SU-DHL-6 (cell line): Measurements from ENCODE around the gene STXBP5L.
"Not testable (repeated sequence)": the region's sequence is repeated elsewhere in the genome, so short reads cannot be mapped to it uniquely, and the experiment has no call there.

Experiments used
- H2AFZ ChIP-seq: fragments of 200-600 bp; sonication (generic); 2 replicates; pipeline ENCODE4 v1.6.1; 2014; ENCODE audit warnings: low read depth, mild to moderate bottlenecking, moderate library complexity, mixed read lengths, antibody characterized with exemption, low read length; ENCODE audit not compliant: severe bottlenecking
- H3F3A ChIP-seq: fragments of 200-600 bp; shearing (Covaris generic); 2 replicates; pipeline ENCODE4 v1.6.0; 2016; ENCODE audit warnings: antibody characterized with exemption, mild to moderate bottlenecking; ENCODE audit not compliant: insufficient read depth
- H3K27ac ChIP-seq: fragments of 200-600 bp; sonication (generic); 2 replicates; pipeline ENCODE4 v1.5.1; 2016; ENCODE audit warnings: low read depth, mild to moderate bottlenecking, low read length, moderate library complexity, mixed read lengths
- H3K27me3 ChIP-seq: fragments of 200-600 bp; sonication (generic), shearing (Covaris generic); 2 replicates; pipeline ENCODE4 v1.6.0; 2014; ENCODE audit warnings: mild to moderate bottlenecking, low read length
- H3K36me3 ChIP-seq: fragments of 200-600 bp; sonication (generic); 2 replicates; pipeline ENCODE4 v1.6.1; 2014; ENCODE audit warnings: mild to moderate bottlenecking, low read length, mixed read lengths
- H3K4me2 ChIP-seq: fragments of 300-600, 200-600 bp; shearing (Covaris generic), sonication (generic); 2 replicates; pipeline ENCODE4 v1.6.0; 2014; ENCODE audit warnings: low read length, low read depth, mild to moderate bottlenecking; ENCODE audit not compliant: poor library complexity, severe bottlenecking
- H3K4me3 ChIP-seq: fragments of 200-600 bp; sonication (generic); 2 replicates; pipeline ENCODE4 v1.5.1; 2014; ENCODE audit warnings: antibody characterized with exemption, low read length, mild to moderate bottlenecking, mixed read lengths; ENCODE audit not compliant: insufficient read depth, poor library complexity, severe bottlenecking
- H3K79me2 ChIP-seq: fragments of 200-600 bp; sonication (generic); 2 replicates; pipeline ENCODE4 v1.6.1; 2014; ENCODE audit warnings: mild to moderate bottlenecking, low read length, moderate library complexity; ENCODE audit not compliant: insufficient read depth
- H3K9ac ChIP-seq: fragments of 200-600 bp; sonication (generic); 2 replicates; pipeline ENCODE4 v1.7.0; 2014; ENCODE audit warnings: mild to moderate bottlenecking, low read length
- H3K9me2 ChIP-seq: fragments of 200-600 bp; sonication (generic); replicated peaks from 2 replicates; pipeline ENCODE4 v1.6.1; 2014; ENCODE audit warnings: low read length; ENCODE audit not compliant: insufficient read depth
- H3K9me3 ChIP-seq: fragments of 200-600 bp; sonication (generic); 2 replicates; pipeline ENCODE4 v1.6.1; 2014; ENCODE audit warnings: low read length, mixed read lengths; ENCODE audit not compliant: insufficient read depth
- H4K20me1 ChIP-seq: fragments of 200-600 bp; sonication (generic); 2 replicates; pipeline ENCODE4 v1.6.1; 2014; ENCODE audit warnings: low read depth, mild to moderate bottlenecking, antibody characterized with exemption, low read length, moderate library complexity, mixed read lengths
- EZH2phosphoT487 ChIP-seq: fragments of 200-600 bp; sonication (generic), shearing (Covaris generic); conservative IDR thresholded peaks from 2 replicates; pipeline ENCODE4 v1.6.1; 2018; ENCODE audit warnings: mild to moderate bottlenecking, antibody characterized with exemption, low read length, moderate library complexity, mixed read lengths
- TF ChIP-seq, protein P1 (sequence below): fragments of 200-600 bp; sonication (generic); IDR thresholded peaks from one replicate; pipeline ENCODE4 v1.5.1; 2017; ENCODE audit warnings: antibody characterized with exemption, mild to moderate bottlenecking, low read length, moderate library complexity; ENCODE audit not compliant: insufficient read depth, poor library complexity, severe bottlenecking

STXBP5L gene

GRCh38 chr3:121362035-121362734, 454.2 kb downstream of the STXBP5L start:
- H4K20me1 ChIP-seq: no peaks in the 10 kb centered on the region
- TF ChIP-seq, protein P1, sequence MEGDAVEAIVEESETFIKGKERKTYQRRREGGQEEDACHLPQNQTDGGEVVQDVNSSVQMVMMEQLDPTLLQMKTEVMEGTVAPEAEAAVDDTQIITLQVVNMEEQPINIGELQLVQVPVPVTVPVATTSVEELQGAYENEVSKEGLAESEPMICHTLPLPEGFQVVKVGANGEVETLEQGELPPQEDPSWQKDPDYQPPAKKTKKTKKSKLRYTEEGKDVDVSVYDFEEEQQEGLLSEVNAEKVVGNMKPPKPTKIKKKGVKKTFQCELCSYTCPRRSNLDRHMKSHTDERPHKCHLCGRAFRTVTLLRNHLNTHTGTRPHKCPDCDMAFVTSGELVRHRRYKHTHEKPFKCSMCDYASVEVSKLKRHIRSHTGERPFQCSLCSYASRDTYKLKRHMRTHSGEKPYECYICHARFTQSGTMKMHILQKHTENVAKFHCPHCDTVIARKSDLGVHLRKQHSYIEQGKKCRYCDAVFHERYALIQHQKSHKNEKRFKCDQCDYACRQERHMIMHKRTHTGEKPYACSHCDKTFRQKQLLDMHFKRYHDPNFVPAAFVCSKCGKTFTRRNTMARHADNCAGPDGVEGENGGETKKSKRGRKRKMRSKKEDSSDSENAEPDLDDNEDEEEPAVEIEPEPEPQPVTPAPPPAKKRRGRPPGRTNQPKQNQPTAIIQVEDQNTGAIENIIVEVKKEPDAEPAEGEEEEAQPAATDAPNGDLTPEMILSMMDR: no peak
- no peak for TF ChIP-seq EZH2phosphoT487
- H3K9ac ChIP-seq: no peak overlapping the region
- H3K36me3 ChIP-seq: no peaks in the 10 kb centered on the region
- H3K79me2 ChIP-seq: no peaks in the 10 kb centered on the region
- H3K4me3 ChIP-seq: no peak overlapping the region
- no peak overlapping the region for H3K4me2 ChIP-seq
- H3K9me3 ChIP-seq: no peaks in the 10 kb centered on the region; the same call in 1 of the 2 replicates
- no peak overlapping the region for H3K27ac ChIP-seq
- no peak overlapping the region for H2AFZ ChIP-seq
- no peaks in the 10 kb centered on the region for H3K9me2 ChIP-seq
- H3K27me3 ChIP-seq: no peaks in the 10 kb centered on the region
- no peaks in the 10 kb centered on the region for H3F3A ChIP-seq

DNA sequence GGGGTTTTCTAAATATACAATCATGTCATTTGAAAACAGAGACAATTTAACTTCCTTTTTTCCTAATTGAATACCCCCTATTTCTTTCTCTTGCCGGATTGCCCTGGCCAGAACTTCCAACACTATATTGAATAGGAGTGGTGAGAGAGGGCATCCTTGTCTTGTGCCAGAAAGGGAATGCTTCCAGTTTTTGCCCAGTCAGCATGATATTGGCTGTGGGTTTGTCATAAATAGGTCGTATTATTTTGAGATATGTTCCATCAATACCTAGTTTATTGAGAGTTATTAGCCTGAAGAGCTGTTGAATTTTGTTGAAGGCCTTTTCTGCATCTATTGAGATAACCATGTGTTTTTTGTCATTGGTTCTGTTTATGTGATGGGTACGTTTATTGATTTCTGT, 480.3 kb downstream of the STXBP5L start:
- H3K4me2 ChIP-seq, H3K27ac ChIP-seq, H3K9ac ChIP-seq, H3K9me2 ChIP-seq, H3K4me3 ChIP-seq, H2AFZ ChIP-seq, H3K36me3 ChIP-seq, H3F3A ChIP-seq, H3K9me3 ChIP-seq, H4K20me1 ChIP-seq, H3K27me3 ChIP-seq, H3K79me2 ChIP-seq: not testable (repeated sequence)

GRCh38 chr3:121395967-121396366, 488.0 kb downstream of the STXBP5L start:
- H2AFZ ChIP-seq, H3K4me3 ChIP-seq, H3F3A ChIP-seq, H3K36me3 ChIP-seq, H3K9me3 ChIP-seq, H3K79me2 ChIP-seq, H3K27me3 ChIP-seq, H3K9ac ChIP-seq, H3K4me2 ChIP-seq, H3K9me2 ChIP-seq, H3K27ac ChIP-seq, H4K20me1 ChIP-seq: not testable (repeated sequence)

DNA sequence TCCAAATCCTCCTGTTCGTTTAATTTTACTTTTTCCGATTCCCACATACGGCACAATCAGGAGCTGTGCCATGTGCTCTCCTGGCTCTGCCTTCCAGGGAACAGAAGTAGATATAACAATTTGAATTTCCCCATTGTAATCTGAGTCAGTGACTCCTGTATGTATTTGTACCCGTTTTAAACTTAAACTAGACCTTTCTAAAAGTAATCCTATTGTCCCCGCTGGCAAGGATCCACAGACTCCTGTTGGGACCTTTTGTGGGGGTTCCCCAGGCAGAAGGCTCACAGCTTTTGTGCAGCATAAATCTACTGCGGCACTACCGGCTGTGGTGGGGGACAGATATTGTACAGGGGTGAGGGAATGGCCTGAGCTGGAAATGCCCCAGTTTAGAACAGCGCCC, 490.0 kb downstream of the STXBP5L start:
- H3K36me3 ChIP-seq, H3K9me3 ChIP-seq, H2AFZ ChIP-seq, H3F3A ChIP-seq, H3K9me2 ChIP-seq, H3K4me2 ChIP-seq, H4K20me1 ChIP-seq, H3K9ac ChIP-seq, H3K4me3 ChIP-seq, H3K79me2 ChIP-seq, H3K27ac ChIP-seq, H3K27me3 ChIP-seq: not testable (repeated sequence)

DNA sequence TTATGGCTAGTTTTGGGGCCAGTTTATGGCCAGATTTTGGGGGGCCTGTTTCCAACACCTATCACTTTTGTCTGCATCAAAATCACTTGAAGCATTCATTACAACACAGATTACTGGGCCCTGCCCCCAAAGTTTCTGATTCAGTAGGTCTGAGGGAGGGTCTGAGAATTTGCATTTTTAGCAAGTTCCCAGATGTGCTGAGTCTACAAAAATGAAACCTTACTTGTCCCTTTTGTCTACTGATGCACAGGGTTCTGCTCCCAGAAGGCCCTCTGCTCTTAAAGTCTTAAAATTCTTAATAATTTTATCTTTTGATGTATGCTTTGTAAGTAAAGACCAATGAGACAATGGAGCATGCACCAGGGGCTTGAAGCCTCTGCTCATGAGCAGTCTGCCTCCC, 491.8 kb downstream of the STXBP5L start:
- no peaks in the 10 kb centered on the region for H3K9me3 ChIP-seq
- no peak overlapping the region for H3K4me3 ChIP-seq
- H3K27me3 ChIP-seq: no peaks in the 10 kb centered on the region
- no peaks in the 10 kb centered on the region for H3F3A ChIP-seq
- H3K79me2 ChIP-seq: no peaks in the 10 kb centered on the region
- H2AFZ ChIP-seq: no peak overlapping the region
- no peaks in the 10 kb centered on the region for H3K36me3 ChIP-seq
- H3K9me2 ChIP-seq: no peaks in the 10 kb centered on the region
- H4K20me1 ChIP-seq: no peaks in the 10 kb centered on the region
- TF ChIP-seq EZH2phosphoT487: no peak
- TF ChIP-seq, protein P1: no peak
- H3K27ac ChIP-seq: no peak overlapping the region
- no peak overlapping the region for H3K4me2 ChIP-seq
- H3K9ac ChIP-seq: no peak overlapping the region
